Fibroblast of lung (primary cell): Measurements from ENCODE around the gene UBE2L6. TPM values are rescaled to one million over a fixed set of nuclear protein-coding genes. Genes with fewer than 3 reads are reported as not detected.

ENCODE experiments used
- DNase-seq, 2 donors: peaks; one replicate each; pipeline versions ENCODE4 v3.0.0 to v3.0.0-alpha.2; 2010; ENCODE audit warnings: low read depth in 2 of 2
- H2AFZ ChIP-seq: 2 replicates; pipeline ENCODE4 v1.5.1; 2012; ENCODE audit warnings: low read length, control low read depth, inconsistent platforms
- H3K27ac ChIP-seq: 2 replicates; pipeline ENCODE4 v1.5.1; 2011; ENCODE audit warnings: low read length, control low read depth; ENCODE audit not compliant: insufficient read depth
- H3K27me3 ChIP-seq: 2 replicates; pipeline ENCODE4 v1.5.1; 2011; ENCODE audit warnings: mild to moderate bottlenecking, low read length; ENCODE audit not compliant: control insufficient read depth, insufficient read depth
- H3K36me3 ChIP-seq: 2 replicates; pipeline ENCODE4 v1.5.1; 2011; ENCODE audit warnings: low read length; ENCODE audit not compliant: control insufficient read depth, insufficient read depth
- H3K4me1 ChIP-seq: 2 replicates; pipeline ENCODE4 v1.5.1; 2011; ENCODE audit warnings: low read length; ENCODE audit not compliant: control insufficient read depth, insufficient read depth; ENCODE audit errors: extremely low read depth
- H3K4me2 ChIP-seq: 2 replicates; pipeline ENCODE4 v1.5.1; 2011; ENCODE audit warnings: low read length, control low read depth; ENCODE audit not compliant: insufficient read depth; ENCODE audit errors: extremely low read depth
- H3K4me3 ChIP-seq, 4 experiments: fragments of 200-600 bp in 1 of 4; sonication (generic) in 1 of 4; replicated peaks in 1 of 4; 2 replicates each; pipeline ENCODE4 v1.5.1; 2011 to 2016; ENCODE audit warnings: low read length in 4 of 4, low read depth in 3 of 4, mild to moderate bottlenecking in 3 of 4, control low read depth in 2 of 4, inconsistent platforms in 1 of 4, mixed read lengths in 1 of 4; ENCODE audit not compliant: insufficient read depth in 1 of 4; ENCODE audit errors: control extremely low read depth in 1 of 4
- H3K79me2 ChIP-seq: 2 replicates; pipeline ENCODE4 v1.5.1; 2012; ENCODE audit warnings: mild to moderate bottlenecking, low read length, inconsistent platforms; ENCODE audit not compliant: control insufficient read depth, insufficient read depth
- H3K9ac ChIP-seq: 2 replicates; pipeline ENCODE4 v1.5.1; 2011; ENCODE audit warnings: mild to moderate bottlenecking, low read length, control low read depth; ENCODE audit not compliant: insufficient read depth
- H3K9me3 ChIP-seq: 2 replicates; pipeline ENCODE4 v1.5.1; 2012; ENCODE audit warnings: low read depth, low read length; ENCODE audit not compliant: control insufficient read depth, insufficient read depth
- H4K20me1 ChIP-seq: 2 replicates; pipeline ENCODE4 v1.5.1; 2011; ENCODE audit warnings: low read length; ENCODE audit not compliant: control insufficient read depth, insufficient read depth; ENCODE audit errors: extremely low read depth
- CTCF ChIP-seq, 2 donors: IDR thresholded peaks in 1 of 2; conservative IDR thresholded peaks in 1 of 2; 1 replicate in 1 of 2; 2 replicates in 1 of 2; pipeline ENCODE4 v1.5.1; 2011 to 2012; ENCODE audit warnings: low read length in 2 of 2, control low read depth in 1 of 2, inconsistent platforms in 1 of 2, low read depth in 1 of 2, mild to moderate bottlenecking in 1 of 2
- EZH2 ChIP-seq: IDR thresholded peaks from 2 replicates; pipeline ENCODE4 v1.5.1; 2012; ENCODE audit warnings: low read length, control low read depth, mild to moderate bottlenecking; ENCODE audit errors: missing control alignments
- polyA plus RNA-seq, 2 donors: library from polyadenylated mRNA; depleted of rRNA in 1 of 2; stranded (reverse) in 1 of 2; unstranded in 1 of 2; fragments of >200 nt; gene quantifications; 2 replicates each; pipeline ENCODE4 v1.2.1, GENCODE V29; 2011 to 2012; ENCODE audit warnings: missing spikeins in 1 of 2
- total RNA-seq: library from RNA; depleted of rRNA; stranded (reverse); fragments of >200 nt; gene quantifications from 2 replicates; pipeline ENCODE4 v1.2.1, GENCODE V29; 2014

The UBE2L6 gene
- total and polyA plus RNA-seq, 2 donors (not counting 1 experiment from before 2014, with no cell fraction given), result 94.8 to 113 TPM

- no peak overlapping the region for H3K27ac ChIP-seq
- TF ChIP-seq EZH2 (no peak), CTCF (conservative IDR thresholded peaks at IDR 0.05 in 1 of 2, IDR thresholded peaks at IDR 0.05 in 1 of 2; ENCODE audit: low read depth in 1 of 2, low read length in 2 of 2) (no peak)
- H3K4me1 ChIP-seq, result no peaks in the 10 kb centered on the region
- H2AFZ ChIP-seq, result no peak overlapping the region
- no peak overlapping the region for H3K9ac ChIP-seq
- H3K27me3 ChIP-seq, result peaks cover 2% of the 10 kb centered on the region
- no peak overlapping the region for H3K4me2 ChIP-seq
- no peaks in the 10 kb centered on the region for H3K79me2 ChIP-seq
- no peak for DNase-seq
- no peaks in the 10 kb centered on the region for H3K9me3 ChIP-seq
- H4K20me1 ChIP-seq, result no peaks in the 10 kb centered on the region
- H3K4me3 ChIP-seq, result no peak overlapping the region
- no peaks in the 10 kb centered on the region for H3K36me3 ChIP-seq
Observed at GRCh38 chr11:57585301-57585700, 17.8 kb upstream of the UBE2L6 start.

GRCh38 chr11:57584341-57584740 lies 16.9 kb upstream of the UBE2L6 start:
- no peaks in the 10 kb centered on the region for H3K9me3 ChIP-seq
- DNase-seq, result no peak
- no peak overlapping the region for H3K27ac ChIP-seq
- H4K20me1 ChIP-seq, result no peaks in the 10 kb centered on the region
- H3K4me3 ChIP-seq, result no peak overlapping the region
- H3K4me1 ChIP-seq, result no peaks in the 10 kb centered on the region
- H3K4me2 ChIP-seq, result no peak overlapping the region
- H2AFZ ChIP-seq, result no peak overlapping the region
- H3K79me2 ChIP-seq, result no peaks in the 10 kb centered on the region
- no peaks in the 10 kb centered on the region for H3K27me3 ChIP-seq
- no peak for TF ChIP-seq CTCF (conservative IDR thresholded peaks at IDR 0.05 in 1 of 2, IDR thresholded peaks at IDR 0.05 in 1 of 2; ENCODE audit: low read depth in 1 of 2, low read length in 2 of 2)
- TF ChIP-seq EZH2, result no peak
- H3K36me3 ChIP-seq, result no peaks in the 10 kb centered on the region
- H3K9ac ChIP-seq, result no peak overlapping the region

GRCh38 chr11:57574061-57574460 lies 6.6 kb upstream of the UBE2L6 start:
- Histone ChIP-seq H3K9ac (no peak overlapping the region), H3K27ac (no peak overlapping the region), H3K4me1 (peaks cover 4% of the 10 kb centered on the region), H4K20me1 (no peaks in the 10 kb centered on the region), H3K4me3 (no peak overlapping the region), H3K79me2 (no peaks in the 10 kb centered on the region), H3K27me3 (no peaks in the 10 kb centered on the region), H3K4me2 (no peak overlapping the region), H3K36me3 (no peaks in the 10 kb centered on the region), H2AFZ (no peak overlapping the region), H3K9me3 (no peaks in the 10 kb centered on the region)
- TF ChIP-seq EZH2, result no peak
- no peak for TF ChIP-seq CTCF (conservative IDR thresholded peaks at IDR 0.05 in 1 of 2, IDR thresholded peaks at IDR 0.05 in 1 of 2; ENCODE audit: low read depth in 1 of 2, low read length in 2 of 2)
- DNase-seq, result no peak
